HPDE6-E6E7 (cell line): ENCODE measurements around the gene EEF1AKMT3.

ENCODE experiments used
- DNase-seq: peaks from one replicate; pipeline ENCODE4 v3.0.0; 2011; ENCODE audit warnings: missing footprints; ENCODE audit errors: extremely low spot score

EEF1AKMT3 gene

GRCh38 chr12:57783466-57783801 lies 11.0 kb downstream of the EEF1AKMT3 start:
- DNase-seq = no peak

GRCh38 chr12:57783861-57784260 lies 11.4 kb downstream of the EEF1AKMT3 start:
- DNase-seq = no peak

GRCh38 chr12:57793920-57794319 lies 21.5 kb downstream of the EEF1AKMT3 start:
- peak; percentile 60 for DNase-seq

- peak; percentile 64 for DNase-seq
These were observed 22.9 kb downstream of the EEF1AKMT3 start for GRCh38 chr12:57795354-57795753.

GRCh38 chr12:57796996-57797395 lies 24.6 kb downstream of the EEF1AKMT3 start:
- DNase-seq = no peak

GRCh38 chr12:57797933-57798332 lies 25.5 kb downstream of the EEF1AKMT3 start:
- no peak for DNase-seq

GRCh38 chr12:57800965-57801364 lies 28.6 kb downstream of the EEF1AKMT3 start:
- DNase-seq = no peak

GRCh38 chr12:57802607-57803006 lies 30.2 kb downstream of the EEF1AKMT3 start:
- no peak for DNase-seq

GRCh38 chr12:57803319-57803893 lies 31.0 kb downstream of the EEF1AKMT3 start:
- peak; percentile 55 for DNase-seq

GRCh38 chr12:57806677-57807076 lies 34.3 kb downstream of the EEF1AKMT3 start:
- no peak for DNase-seq

- no peak for DNase-seq
These were observed 34.9 kb downstream of the EEF1AKMT3 start for GRCh38 chr12:57807285-57807684.

GRCh38 chr12:57808351-57808750 lies 35.9 kb downstream of the EEF1AKMT3 start:
- no peak for DNase-seq

GRCh38 chr12:57809425-57809824 lies 37.0 kb downstream of the EEF1AKMT3 start:
- no peak for DNase-seq

- DNase-seq = peak; percentile 65
These were observed 38.0 kb downstream of the EEF1AKMT3 start for GRCh38 chr12:57810450-57810849.

- no peak for DNase-seq
These were observed 38.8 kb downstream of the EEF1AKMT3 start for GRCh38 chr12:57811028-57811755.

- no peak for DNase-seq
These were observed 40.9 kb downstream of the EEF1AKMT3 start for GRCh38 chr12:57813111-57813970.

GRCh38 chr12:57813971-57814772 lies 41.8 kb downstream of the EEF1AKMT3 start:
- DNase-seq = no peak

GRCh38 chr12:57815177-57816000 lies 43.0 kb downstream of the EEF1AKMT3 start:
- no peak for DNase-seq

GRCh38 chr12:57816001-57816854 lies 43.8 kb downstream of the EEF1AKMT3 start:
- DNase-seq = no peak

- DNase-seq = no peak
These were observed 44.4 kb downstream of the EEF1AKMT3 start for GRCh38 chr12:57816855-57817151.
